GM18951 (cell line): ENCODE measurements around the gene UPK2.

Source experiments
- POLR2A ChIP-seq: IDR thresholded peaks from 4 replicates; pipeline ENCODE4 v1.6.1; 2011; ENCODE audit warnings: mild to moderate bottlenecking; ENCODE audit not compliant: insufficient read length, insufficient read depth; ENCODE audit errors: extremely low read depth
- in situ Hi-C: fragments of 300-500 bp; cut with MboI; formaldehyde crosslinking; loops from one replicate; pipeline ENCODE4 v1.12.0; 2022; ENCODE audit warnings: low sequenced_read_pairs, mixed read lengths, inconsistent platforms; ENCODE audit not compliant: unreplicated experiment

The UPK2 gene

DNA sequence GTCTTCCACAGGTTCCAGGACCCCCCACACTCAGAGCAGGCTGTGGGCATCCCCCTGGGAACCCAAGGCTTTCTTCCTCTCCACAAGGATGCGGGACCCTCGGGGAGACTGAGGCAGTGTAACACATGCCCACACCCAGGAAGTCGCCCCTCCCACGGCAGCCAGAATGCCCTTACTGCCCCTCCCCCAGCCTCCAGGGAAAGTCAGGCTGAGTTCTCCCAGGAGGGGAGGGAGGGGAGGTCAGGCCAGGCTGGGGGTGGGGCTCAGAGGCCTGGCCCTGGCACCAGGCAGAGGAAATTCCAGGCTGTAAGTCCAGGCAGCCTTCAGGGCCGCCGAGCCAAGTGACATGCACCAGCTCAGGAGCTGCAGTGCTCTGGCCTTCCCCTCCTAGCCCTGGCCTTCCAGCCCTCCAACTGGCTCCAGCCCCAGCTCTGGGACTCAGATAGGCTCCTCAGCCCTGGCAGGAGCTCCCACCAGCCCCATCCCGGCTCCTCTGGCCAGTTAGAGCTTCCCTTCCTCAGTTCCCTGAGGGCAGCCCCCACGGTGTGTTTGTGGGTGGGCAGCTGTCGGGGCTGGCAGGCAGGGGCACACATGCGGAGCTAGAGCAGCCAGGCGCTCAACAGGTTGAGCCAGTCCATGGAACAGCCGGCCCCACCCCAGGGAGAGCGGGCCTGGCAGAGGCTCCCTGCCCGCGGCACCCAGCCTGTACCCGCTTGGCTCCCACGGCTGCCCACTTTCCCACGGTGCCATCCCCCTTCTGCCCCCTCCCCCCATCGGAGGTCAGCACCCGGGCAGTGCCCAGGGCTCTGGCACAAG lies 34.0 kb upstream of the UPK2 start:
- in situ Hi-C loops = no loop called here
- no peak for TF ChIP-seq POLR2A

DNA sequence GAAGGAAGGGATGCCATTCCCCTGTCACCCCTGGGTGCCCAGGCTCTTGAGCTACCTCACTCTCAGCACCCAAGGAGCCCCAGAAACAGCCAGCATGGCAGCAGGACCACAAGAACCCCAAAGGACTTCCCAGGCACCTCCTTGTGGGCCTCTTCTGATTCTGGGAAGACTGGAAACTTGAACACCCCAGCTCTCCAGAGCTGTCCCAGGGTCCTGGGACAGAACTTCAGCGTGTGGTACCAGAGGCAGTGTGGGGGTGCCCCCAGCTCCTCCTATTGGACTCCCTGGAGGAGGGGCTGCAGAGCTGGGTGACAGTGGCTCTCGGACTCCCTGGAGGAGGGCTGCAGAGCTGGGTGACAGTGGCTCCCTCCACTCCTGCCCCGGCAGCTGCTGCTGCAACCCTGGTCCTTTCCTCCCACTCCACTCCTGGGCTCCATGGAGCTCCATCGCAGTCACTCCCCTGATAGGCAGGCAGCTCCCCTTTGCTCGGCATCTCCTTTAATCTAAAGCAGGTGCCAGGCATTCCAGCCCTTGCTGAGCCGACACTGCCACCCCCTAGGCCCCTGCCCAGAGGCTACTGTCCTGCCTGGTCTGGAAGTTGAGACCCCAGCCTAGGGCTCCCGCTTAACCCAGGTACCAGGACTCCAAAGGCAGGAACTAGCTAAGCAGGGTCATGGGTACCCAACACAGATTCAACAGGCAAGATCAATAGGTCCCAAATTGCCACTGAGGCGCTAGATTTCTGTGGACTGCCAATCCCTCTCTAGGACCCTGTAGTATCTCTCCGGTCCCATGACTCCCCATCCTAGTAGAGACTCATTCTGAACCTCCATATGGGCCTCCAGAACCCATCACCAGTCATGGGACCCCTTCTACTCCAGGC lies 33.1 kb upstream of the UPK2 start:
- TF ChIP-seq POLR2A = no peak
- in situ Hi-C loops = no loop called here

DNA sequence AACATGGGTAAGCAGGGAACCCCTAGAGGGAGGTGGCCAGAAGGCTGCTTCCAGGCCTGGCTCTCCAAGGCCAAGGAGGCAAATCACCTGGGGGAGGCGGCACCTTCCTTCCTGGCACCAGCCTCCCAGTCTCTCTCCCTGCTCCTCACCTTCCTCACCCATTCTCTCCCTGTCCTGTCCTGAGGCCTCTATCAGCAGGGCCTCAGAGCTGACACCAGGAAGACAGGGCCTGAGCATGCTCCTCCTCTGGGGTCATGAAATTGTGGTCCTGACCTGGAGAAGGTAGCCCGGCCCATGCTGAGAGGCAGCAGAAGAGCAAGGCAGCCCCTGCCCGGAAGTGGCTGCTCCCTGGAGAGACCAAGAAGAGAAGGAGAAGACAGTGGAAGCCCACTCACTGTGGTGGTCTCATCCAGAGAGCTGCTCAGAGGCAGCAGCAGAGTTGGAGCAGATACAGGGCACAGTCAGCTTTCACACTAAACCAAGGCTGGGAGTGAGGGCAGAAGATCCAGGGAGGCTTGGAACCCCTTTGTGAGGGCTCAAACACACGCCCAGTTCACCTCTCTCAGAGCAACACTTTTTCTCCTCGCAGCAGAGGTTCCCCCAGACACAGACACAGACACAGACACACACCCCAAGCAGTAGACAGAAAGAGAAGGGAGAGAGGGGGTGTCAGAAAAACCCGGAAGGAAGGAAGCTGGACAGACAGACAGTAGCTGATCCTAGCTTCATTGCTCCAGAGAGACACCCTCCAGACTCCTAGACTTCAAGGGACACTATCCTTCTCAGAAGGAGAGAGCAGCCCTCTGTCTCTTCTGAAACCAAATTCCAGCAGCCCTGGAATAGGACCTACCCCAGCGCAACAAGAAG lies 32.1 kb upstream of the UPK2 start:
- no peak for TF ChIP-seq POLR2A
- in situ Hi-C loops = no loop called here

DNA sequence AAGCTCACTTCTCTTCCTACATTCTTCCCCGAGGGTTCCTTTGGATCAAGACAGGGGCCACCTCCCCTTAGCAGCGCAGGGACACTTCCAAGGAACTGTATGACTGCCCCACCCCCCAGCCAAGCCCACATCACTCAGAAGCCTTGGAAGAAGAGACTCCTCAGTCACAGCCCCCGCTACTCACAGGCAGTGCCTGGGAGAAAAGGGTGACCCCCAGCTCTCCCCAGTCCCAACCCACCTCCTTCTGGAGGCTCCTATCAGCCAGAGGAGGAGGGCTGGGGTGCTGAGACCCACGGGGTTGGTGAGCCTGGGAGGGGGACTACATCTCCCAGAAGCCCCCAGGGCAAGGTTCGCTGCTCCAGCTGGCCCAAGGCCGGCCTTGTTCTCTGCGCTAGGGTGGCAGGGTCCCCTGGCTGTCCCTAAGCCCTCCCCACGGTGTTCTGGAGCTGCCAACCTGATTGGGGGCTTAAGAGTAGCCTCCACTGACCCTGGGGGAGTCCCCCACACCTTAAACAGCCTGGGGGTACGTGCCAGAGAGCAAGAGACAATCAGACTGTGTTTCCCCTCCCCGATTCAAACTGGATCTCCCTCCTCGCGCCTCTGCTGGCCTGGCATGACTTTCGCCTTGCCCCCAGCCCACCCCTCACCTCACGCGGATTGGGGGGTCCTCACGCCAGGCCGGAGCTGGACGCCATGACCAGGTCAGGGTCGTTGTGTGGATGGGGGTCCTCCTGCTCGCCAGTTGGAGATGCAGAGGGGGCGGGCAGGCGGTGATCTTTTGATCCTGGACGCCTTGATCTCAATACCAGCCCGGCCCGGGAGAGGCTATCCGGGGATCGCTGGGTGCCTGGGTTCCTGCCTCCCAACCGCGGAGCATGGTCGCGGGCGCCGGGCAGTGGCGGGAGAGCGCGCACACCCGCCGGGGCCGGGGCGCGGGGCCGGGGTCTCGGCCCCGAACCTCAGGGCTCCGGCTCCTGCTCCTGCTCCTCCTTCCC lies 31.2 kb upstream of the UPK2 start:
- no peak for TF ChIP-seq POLR2A
- in situ Hi-C loops = loop anchor here (25.0 kb wide), 1 partner anchor 238 kb away; the partner anchor contains the start of gene TREH

DNA sequence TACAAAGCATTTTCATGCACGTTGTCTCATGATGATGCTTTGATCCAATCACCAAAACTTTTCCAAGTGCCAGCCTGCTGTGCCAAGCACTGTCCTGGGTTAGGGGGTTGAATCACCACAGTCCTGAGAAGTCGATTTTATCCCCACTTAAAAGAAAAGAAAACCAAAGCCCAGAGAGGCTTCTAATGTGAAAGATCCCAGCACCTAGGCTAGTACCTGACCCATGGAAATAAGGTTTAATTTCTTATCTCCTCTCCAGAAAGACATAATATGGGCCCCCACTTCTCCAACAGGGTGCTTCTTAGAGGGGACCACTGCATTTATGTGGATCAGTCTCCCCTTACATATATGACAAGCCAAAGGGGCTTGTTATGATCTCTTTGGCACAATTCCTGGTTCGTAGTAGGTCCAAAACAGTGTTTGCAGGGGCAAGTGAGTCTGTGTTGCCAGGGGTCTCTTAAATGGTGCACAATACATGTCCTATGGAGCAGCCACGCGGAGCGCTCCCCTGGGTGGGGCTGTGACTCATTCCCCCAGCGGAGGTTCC lies 28.5 kb upstream of the UPK2 start:
- no peak for TF ChIP-seq POLR2A
- in situ Hi-C loops = loop anchor here (25.0 kb wide), 1 partner anchor 240 kb away; the partner anchor contains the start of gene TREH

DNA sequence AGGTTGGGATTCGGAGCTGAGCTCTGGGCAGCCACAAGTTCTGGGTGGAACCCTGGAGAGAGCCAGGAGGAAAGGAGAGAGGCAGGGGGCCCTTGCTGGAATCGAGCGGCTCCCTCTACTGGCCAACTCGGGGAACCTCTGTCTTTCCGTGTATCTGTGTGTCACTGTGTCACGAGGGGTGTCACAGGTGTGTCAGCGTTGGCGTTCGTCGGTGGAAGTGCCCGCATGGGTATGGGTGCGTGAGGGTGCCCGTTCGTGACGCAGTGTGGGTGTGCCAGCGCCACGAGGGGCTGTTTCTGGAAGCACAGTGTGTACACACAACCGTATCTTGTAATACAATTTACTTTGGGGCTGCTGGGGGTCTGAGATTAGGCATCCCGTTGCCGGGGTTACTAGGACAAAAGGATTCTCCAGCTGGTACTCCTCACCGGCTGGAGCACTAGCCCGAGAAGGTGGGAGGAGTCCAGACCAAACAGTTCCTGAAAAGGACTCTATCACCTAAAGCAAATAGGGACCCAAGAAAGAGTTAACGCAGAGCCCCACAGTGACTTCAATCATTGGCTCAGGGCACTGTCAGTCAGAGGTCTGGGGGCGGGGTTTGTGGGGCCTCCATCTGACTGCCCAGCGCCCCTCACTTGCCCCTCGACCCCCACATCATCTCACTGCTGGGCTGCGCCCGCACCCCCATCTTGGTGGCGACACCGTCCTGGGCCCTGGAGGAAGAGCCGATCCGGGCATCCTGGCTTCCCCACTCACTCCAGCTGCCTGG lies 27.8 kb upstream of the UPK2 start:
- in situ Hi-C loops = loop anchor here (25.0 kb wide), 1 partner anchor 241 kb away; the partner anchor contains the start of gene TREH
- TF ChIP-seq POLR2A = no peak

DNA sequence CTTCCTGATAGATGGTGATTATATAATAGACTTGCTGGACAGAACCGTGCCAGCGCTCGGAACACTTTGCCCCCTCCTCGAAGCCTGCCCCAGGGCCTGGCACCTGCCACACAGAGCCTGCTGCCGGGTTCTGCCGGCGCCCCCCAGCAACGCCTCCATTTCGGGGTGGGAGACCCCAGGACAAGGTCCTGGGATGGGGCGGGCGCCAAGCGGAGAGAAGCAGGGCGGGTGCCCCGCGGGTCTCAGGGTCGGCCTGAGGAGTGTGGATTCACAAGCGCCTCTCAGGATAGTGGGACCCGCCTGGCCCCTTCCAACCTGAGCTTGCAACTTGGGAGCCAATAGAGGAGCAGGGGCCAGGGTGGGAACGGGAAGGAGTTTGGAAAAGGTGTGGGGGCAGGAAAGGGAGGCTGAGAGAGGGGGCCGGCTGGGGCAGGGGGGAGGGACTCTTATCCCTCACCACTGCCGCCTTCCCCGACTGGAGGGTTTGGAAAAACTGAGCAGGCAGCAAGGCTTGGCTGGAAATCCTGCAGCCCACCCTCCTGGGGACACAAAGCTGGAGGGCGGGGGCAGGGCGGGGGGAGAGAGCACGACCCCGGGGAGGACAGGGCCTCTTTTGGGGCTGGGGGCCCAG lies 27.1 kb upstream of the UPK2 start:
- in situ Hi-C loops = loop anchor here (25.0 kb wide), 1 partner anchor 242 kb away; the partner anchor contains the start of gene TREH

DNA sequence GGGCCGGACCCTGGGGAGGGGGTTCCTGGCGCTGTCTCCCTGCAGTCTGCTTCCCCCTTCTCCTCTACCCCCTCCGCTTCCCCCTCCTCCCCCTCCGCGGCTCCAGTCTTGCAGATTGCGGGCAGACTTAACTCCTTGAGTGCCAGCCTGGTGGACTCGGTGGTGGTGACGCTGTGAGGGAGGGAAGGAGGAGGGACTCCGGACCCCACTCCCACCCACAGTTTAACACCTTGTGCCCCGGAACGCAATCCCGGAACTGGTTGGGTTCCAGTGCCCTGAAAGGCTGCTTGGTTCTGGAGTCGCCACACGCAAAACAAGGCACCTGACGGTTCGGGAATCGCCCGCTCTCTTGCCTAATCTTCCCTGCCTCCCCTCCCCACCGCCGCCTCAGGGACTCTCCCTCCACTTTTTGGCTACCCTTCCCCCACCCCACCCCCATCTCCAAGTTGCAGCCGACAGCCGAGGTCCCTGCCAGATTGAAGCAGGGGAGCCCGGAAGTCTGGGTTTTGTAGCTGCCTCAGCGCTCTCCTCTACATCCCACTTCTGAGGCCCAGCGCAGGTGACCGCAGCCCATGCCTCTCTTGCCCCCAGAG lies 26.5 kb upstream of the UPK2 start:
- TF ChIP-seq POLR2A = no peak
- in situ Hi-C loops = loop anchor here (25.0 kb wide), 1 partner anchor 242 kb away; the partner anchor contains the start of gene TREH

More for the DNA sequence above, 27.1 kb upstream of the UPK2 start:
- TF ChIP-seq POLR2A = no peak

DNA sequence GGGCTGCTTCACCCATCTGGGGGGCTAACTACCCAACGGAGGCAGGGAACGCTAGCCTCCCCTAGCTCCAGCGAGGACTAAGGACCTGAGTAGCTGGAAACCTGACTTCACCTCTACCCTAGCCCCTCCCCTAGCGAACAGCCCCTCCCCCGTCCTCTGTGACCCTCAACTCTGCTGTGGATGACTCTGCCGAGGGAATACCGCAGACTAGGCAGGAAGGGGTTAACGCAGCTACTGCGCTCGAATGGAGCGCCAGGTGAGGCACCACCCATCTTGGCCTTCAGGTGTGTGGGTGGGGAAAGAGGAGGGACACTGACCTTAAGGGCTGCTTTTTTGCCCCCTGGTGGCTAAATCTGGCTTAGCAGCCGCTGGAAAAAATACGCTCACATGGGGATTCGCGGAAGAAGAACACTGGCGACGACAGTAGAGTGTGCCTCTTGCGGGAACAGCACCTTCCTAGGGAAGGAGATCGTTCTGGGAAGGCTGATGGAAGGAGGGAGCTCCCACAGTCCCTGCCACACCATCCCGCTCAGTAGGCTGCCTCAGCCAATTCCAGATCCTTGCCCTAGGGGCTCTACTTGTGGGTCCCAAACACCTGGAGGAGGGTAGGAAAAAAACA lies 25.9 kb upstream of the UPK2 start:
- TF ChIP-seq POLR2A = peak; percentile 25
- in situ Hi-C loops = loop anchor here (25.0 kb wide), 1 partner anchor 243 kb away; the partner anchor contains the start of gene TREH
